Measurements from ENCODE around the gene ZNF322. TPM values are rescaled to one million over a fixed set of nuclear protein-coding genes. Genes with fewer than 3 reads are reported as not detected.

The ZNF322 gene
- total RNA-seq, 1 experiment from 2014 or later: 39.1 TPM

GRCh38 chr6:26660000-26660361, 435 bp upstream of the ZNF322 start:
- no peak overlapping the region for H4K8ac ChIP-seq (replicated peaks; ENCODE audit: insufficient read length, low read depth, low read length)
- DNase-seq: no peak
- H3K9me3 ChIP-seq (ENCODE audit: control insufficient read depth, low read depth, low read length): no peaks in the 10 kb centered on the region
- no peaks in the 10 kb centered on the region; the same call in 1 of the 2 replicates for H3K27me3 ChIP-seq (ENCODE audit: insufficient read depth, low read length)
- H3K14ac ChIP-seq (ENCODE audit: insufficient read depth, low read length): no peak overlapping the region
- no peak overlapping the region for H2BK20ac ChIP-seq (ENCODE audit: low read depth, low read length, poor library complexity, severe bottlenecking)
- no peak overlapping the region for H2BK5ac ChIP-seq (ENCODE audit: insufficient read length, low read length)
- peak overlapping the region; percentile 99 for H2AFZ ChIP-seq (ENCODE audit: low read length)
- no peak overlapping the region for H4K5ac ChIP-seq (ENCODE audit: insufficient read length, low read depth, low read length)
- TF ChIP-seq CTCF (conservative IDR thresholded peaks at IDR 0.05): peak; percentile 35; the same call in 2 of the 3 replicates
- no peak overlapping the region for H2BK120ac ChIP-seq (ENCODE audit: low read depth, low read length, poor library complexity, severe bottlenecking)
- no peak overlapping the region for H4K91ac ChIP-seq (ENCODE audit: insufficient read length, low read depth, low read length)
- peaks cover 4% of the 10 kb centered on the region for H3K23me2 ChIP-seq (ENCODE audit: insufficient read length, low read depth, low read length, poor library complexity, severe bottlenecking)
- H3K23ac ChIP-seq (ENCODE audit: insufficient read length, low read depth, low read length): no peak overlapping the region
- H2BK12ac ChIP-seq (ENCODE audit: insufficient read length, low read depth, low read length): no peak overlapping the region
- no peak overlapping the region for H3K4ac ChIP-seq (ENCODE audit: low read depth, low read length)
- peaks cover 8 to 20% (median 19%) of the 10 kb centered on the region in 3 experiments; a peak in 6 of 7 replicates for H3K36me3 Mint-ChIP-seq (ENCODE audit: insufficient read depth in 1 of 3, low read depth in 3 of 3)
- no peak overlapping the region for H2AK5ac ChIP-seq (ENCODE audit: insufficient read length, low read length)
- no peak overlapping the region for H3K27ac ChIP-seq (ENCODE audit: insufficient read length, low read depth, low read length)
- H3K4me1 ChIP-seq (ENCODE audit: insufficient read depth, low read length): no peaks in the 10 kb centered on the region
- WGBS (ENCODE audit: extremely low coverage, insufficient read length, low lambda C conversion rate): no CpG with 5 or more reads among the region's 5 CpGs
- H3K79me2 ChIP-seq (ENCODE audit: insufficient read depth, low read length): peaks cover 7% of the 10 kb centered on the region; the same call in 1 of the 2 replicates
- peak overlapping the region; percentile 81 to 93 for H3K4me3 Mint-ChIP-seq
- H3K79me1 ChIP-seq (ENCODE audit: insufficient read depth, low read depth, low read length, poor library complexity, severe bottlenecking): peaks cover 2% of the 10 kb centered on the region
- no peak overlapping the region for H2BK15ac ChIP-seq (ENCODE audit: low read depth, low read length)
- no peak overlapping the region for H3K18ac ChIP-seq (ENCODE audit: insufficient read length, low read depth, low read length)
- peaks cover 35% of the 10 kb centered on the region for H3K27me3 Mint-ChIP-seq (ENCODE audit: low read depth)
- no peaks in the 10 kb centered on the region for H4K20me1 ChIP-seq (ENCODE audit: control insufficient read depth, insufficient read depth, insufficient read length)
- H3K9ac ChIP-seq (ENCODE audit: extremely low read depth, insufficient read length, low read length): peak overlapping the region; percentile 77
- H3K9me3 Mint-ChIP-seq: no peaks in the 10 kb centered on the region; a peak in 1 of 5 replicates
- peak overlapping the region; percentile 88 for H3K4me2 ChIP-seq (ENCODE audit: insufficient read depth, insufficient read length, low read length)
- H3K4me1 Mint-ChIP-seq: peaks cover 7 to 11% of the 10 kb centered on the region in 2 experiments
- no peak overlapping the region for H3K56ac ChIP-seq (ENCODE audit: insufficient read length, low read depth, low read length)
- H3K27ac Mint-ChIP-seq: no peak overlapping the region
- no peak overlapping the region for H3T11ph ChIP-seq (ENCODE audit: low read length)
